T-helper 1 cell (primary cell): Measurements from ENCODE around the gene AK2.
A peak's percentile ranks its signal among the peaks of the same experiment; 100 is the strongest.
"Not testable (repeated sequence)": the region's sequence is repeated elsewhere in the genome, so short reads cannot be mapped to it uniquely, and the experiment has no call there.

Experiments
- DNase-seq, 5 donors: peaks; one replicate each; pipeline ENCODE4 v3.0.0-alpha.2; 2012 to 2020
- total RNA-seq, 4 donors: gene quantifications; one replicate each; lab custom pipeline; 2026; lab: John Stamatoyannopoulos, UW

AK2 gene
- total RNA-seq: 53.1 to 84.3 (median 76.5) reads per million in 4 donors

DNA sequence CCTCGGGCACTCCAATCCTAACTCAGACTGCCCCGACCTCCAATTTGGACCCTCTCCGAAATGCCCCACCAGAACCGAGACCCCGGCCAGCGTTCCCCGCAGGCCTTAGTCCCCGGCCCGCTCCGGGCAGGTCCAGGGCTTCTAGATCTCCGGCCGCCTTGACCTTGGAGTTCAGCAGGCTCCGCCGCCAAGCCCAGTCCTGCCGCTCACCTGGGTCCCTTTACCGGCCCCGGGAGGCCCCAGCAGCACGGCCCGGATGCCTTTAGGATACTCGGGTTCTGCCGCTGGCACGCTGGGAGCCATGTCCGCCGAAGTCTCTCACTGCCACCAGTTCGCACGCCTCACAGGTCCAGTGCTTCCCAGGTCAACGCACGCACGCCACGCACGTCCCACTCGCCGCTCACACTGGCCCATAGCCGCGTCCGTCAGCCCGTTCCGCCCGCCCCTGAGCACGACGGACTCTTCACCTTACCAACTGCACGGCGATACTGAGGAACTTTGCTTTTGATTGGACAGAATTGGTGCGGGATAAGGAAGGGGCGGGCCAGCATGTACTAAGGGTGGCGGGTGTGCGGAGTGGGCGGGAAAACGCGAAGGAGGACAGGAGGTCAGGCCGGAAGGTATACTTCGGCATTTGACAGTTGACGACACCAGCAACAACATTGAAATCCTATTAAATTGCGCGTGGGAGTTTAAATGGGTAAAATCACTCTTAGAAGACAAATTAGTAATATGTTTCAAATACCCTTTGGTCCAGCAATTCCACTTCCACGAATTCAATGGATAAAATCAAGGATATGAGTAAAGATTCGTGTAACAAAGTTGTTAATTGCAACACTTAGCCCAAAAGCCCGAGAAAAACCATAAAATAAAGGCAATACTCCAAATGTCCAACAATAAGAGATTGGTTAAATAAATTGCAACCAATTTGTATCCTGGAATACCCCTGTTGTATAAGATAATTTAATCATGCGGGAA is at the start of gene AK2:
Gene AK2 (minus strand): TSS at position 358 of the 978 bp plus-strand sequence. CDS start 55 bp downstream, at position 303.
- peak; percentile 71 to 98 (median 79) for DNase-seq

DNA sequence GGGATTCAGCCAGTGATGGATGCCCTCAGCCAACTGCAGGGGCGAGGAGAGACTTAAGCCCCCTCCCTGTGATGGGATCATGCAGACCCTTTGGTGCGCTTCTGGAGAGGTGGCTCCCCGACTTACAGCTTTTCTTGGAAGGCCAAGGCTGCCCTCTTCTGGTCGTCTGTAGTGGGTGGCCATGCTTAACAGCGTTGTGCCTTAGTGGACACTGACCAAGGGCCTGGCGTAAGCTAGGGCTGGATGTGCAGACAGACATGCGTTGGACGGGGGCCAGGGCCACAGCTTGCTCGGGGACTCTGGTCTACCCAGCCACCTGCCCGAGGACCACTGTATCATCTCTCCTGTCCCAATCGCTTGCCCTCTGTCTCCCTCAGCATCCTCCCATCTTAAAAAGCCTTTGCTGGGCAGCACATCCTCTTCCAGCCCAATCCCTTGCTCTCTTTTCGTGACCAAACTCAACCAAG is 49.7 kb upstream of the AK2 start:
- peak in 1 of 5 donors; percentile 33 for DNase-seq

DNA sequence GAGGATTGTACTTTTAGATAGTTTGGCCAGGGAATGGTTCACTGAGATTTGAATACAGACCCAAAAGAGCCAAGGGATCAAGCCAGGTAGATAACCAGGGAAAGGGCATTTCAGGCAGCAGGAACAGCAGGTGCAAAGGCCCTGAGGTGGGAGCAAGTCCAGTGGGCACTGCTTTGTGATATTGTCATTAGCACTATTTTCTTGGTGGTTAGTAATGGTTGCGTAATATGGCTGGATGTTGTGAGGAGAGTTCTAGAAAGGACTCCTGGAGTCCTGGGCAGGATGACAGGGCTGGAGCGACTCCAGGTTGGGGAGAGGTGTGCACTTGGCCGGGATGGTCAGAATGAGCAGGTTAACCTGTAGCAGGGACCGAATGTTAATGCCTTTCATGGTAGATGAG is 48.6 kb upstream of the AK2 start:
- no peak for DNase-seq

DNA sequence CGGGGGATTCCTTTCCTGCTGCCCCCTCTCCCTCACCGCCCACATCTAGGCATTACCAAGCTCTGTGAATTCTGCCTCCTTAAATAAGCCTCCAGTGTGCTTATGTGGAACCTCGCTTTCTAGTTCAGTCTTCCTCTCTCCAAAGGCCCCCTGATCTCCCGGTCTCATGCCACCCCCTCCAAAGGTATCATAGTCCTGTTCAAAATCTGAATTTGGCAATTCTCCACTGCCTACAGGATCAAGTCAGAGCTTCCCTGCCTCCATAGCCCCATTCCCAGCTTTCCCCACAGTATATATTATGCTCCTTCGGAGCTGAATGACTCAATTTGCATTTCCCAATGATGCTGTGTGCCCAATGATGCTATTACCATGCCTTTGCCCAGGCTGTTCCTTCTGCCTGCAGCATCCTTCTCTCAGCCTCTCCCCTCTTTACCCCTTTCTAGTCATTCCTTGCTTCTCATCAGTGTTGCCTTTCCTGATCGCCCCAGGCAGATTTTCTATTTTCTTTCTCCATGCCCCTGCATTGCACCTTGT is 46.0 kb upstream of the AK2 start:
- DNase-seq: no peak

DNA sequence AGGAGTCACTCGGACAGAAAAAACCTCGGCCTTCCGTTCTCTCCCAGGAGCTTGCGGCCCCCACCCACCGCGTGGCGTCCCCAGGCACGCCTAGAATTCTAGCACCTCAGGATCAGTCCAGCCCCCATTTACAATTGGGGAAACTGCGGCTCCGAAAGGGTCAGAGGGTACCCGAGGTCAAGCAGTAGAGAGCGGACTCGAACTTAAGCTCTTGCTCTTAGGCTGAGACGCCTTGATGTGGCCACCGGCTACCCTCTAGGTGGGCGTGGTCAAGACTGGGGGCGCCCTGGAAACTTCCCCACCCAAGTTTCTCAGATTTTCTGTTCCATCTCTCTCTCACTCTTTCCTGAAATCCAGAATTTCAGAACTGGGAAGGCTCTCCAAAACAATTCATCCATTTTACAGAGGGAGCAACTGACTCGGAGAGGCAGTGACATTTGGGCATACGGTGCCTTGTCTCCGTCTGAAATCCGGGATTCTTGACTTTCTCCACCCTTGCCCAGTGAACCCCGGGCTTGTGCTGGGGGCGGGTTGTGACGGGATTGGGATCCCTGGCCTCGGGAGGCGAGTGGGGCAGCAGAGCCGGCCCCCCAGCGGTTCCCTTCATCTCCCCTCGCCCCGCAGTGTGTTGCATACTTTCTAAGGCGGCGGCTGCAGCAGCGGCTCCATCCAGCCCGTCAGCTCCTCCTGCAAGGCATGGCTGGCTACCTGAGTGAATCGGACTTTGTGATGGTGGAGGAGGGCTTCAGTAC is 45.0 kb upstream of the AK2 start:
- DNase-seq: peak in 1 of 5 donors; percentile 13

DNA sequence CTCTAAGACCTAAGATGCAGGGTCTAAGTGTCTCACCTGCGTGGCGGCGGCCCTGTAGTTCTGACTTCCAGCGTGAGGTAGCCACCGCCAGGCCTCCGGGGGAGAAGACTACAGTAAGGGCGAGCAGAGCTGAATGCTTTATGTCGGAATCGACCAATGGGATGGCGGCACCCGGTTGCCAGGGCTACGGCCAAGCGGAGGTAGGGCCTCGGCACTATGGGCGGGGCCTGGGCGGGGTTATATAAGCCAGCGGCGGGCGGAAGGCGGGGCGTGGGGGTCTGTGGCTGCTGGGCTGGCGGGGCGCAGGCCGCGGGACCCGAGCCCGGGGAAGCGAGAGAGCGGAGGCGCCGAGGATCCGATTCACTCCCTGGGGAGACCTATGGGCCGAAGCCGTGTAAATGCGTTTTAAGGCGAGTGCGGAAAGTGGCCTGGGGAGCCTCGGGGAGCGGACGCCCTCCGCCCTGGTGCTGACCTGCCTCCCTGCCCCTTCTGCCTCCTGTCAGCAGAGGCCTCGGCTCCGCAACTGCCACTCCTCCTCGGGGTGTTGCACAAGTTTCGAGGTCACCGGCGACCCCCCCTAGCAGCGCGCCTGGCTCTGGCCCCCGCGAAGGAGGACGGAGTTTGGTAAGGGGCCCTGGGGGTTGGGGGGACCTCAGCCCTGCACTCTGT is 44.3 kb upstream of the AK2 start, which contains the start of gene AZIN2:
Gene AZIN2 (plus strand): TSS at position 269 of the 669 bp plus-strand sequence. CDS start 1,097 bp downstream, outside the sequence.
- DNase-seq: peak; percentile 90 to 99 (median 95)

DNA sequence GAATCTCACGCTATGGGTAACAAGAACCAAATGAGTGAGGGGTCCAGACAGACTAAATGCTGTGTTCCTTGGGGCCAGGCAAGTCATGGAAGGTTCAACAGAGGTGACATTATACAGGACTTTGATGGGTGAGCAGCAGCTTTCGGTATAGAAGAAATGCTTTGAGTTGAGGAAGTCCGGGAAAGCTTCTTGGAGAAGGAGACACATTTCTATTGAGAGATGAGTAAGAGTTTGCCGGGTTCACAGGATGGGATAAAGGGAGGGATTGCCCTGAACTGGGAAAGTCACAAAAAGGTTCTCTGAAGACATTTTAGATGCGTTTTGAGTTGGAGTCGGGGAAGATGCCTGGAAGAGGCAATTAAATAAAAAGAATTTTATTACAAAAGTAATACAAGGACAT is 43.7 kb upstream of the AK2 start:
- no peak for DNase-seq

DNA sequence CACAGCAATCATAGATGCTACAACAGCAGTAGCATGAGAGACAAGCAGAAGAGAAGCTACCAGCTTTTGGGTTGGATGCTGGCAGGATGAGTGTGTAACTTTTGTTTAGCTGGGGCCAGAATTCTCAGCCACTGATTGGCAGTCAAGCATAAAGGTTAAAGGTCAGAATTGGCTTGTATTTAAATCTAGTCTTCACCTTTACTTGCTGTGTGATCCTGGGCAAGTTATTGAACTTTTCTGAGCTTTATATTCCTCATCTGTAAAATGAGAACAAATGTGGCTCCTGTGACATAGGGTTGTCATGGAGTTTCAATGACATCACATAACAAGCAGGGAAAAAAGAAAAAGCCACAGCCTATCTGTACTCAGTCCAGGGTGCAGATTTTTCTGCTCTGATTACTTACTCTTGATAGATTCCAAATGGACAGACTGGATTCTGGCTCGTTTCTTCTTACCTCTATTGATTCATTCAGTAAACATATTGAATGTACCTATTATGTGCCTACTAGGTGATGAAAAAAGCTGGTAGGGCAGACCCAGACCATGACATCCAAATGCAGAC is 41.4 kb upstream of the AK2 start:
- no peak for DNase-seq

DNA sequence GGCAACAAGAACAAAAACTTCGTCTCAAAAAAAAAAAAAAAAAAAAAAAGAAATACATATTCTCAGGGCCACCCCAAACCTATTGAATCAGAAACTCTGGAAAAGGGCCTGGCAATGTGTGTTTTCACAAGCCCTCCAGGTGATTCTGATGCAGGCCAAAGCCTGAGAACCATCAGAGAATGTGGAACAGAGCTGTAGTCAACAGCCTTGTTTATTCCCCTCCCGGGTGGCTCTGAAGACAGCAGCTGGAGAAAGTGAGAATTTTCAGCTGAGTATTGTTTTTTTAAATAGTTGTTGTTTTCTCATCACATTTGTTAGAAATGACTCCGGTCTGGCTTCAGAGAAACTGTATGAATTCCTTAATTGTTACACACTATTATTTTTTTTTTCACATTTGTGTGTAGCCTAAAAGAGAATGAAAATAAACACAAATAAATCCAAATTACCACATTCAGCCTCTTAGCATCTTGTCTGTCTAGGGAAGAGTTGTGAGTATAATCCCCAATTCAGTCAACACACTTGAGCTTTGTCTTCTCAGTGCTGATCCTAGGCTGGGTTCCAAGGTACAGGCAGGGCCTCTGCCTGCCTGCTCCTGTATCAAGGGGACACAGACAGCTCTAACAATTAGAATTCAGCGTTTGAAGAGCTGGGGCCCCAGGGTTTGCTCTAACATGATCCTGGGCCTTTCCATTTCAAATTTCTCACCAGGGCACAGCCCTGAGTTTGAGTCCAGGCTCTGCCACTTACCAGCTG is 37.7 kb upstream of the AK2 start:
- no peak for DNase-seq

DNA sequence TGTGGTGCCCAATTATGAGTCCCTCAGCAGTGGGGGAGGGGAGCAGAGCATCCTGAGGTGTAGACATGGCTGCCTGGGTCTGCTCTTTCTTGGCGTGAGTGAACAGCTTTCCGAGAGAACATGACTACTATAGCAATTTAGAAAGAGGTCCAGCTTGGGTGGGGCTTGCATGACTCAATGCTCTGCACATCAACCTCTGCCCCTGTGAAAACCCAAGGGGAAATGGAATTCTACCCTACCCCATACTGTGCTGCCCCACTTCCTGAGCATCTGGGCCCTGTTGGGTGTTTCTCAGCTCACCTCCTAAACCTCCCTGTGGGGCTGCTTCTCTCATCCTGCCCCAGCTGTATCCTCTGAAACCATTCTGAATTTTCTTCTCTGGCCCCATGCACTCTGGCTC is 36.0 kb upstream of the AK2 start:
- no peak for DNase-seq

DNA sequence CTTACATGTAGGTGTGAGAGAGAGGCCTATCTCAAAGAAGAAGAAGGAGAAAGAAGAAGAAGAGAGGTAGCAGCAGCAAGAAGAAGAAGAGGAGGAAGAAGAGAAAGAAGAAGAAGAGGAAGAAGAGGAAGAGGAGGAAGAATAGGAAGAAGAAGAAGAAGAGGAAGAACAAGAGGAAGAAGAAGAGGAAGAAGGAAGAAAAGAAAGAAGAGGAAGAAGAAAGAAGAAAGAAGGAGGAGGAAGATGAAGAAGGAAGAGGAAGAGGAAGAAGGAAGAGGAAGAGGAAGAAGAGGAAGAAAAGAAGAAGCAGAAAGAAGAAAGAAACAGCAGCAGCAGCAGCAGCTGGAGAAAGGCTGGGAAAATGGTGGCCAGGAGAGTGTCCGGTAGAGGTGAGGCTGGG is 33.9 kb upstream of the AK2 start:
- no peak for DNase-seq

DNA sequence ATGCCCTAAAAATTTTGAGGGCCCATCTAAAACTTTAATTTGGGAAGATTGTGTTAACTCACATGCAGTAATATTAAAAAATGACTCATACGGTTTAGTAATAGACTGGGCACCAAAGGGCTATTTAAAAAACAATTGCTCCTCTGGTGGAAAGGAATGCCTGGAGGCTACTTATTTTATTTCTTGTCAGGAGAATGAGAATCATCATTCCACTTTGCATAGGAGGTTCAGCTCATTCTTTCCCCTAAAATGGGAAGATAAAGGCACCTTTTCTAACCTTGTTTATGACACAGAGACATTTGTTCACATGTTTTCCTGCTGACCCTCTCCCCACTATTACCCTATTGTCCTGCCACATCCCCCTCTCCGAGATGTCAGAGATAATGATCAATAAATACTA is 31.4 kb upstream of the AK2 start:
- not testable (repeated sequence) for DNase-seq

DNA sequence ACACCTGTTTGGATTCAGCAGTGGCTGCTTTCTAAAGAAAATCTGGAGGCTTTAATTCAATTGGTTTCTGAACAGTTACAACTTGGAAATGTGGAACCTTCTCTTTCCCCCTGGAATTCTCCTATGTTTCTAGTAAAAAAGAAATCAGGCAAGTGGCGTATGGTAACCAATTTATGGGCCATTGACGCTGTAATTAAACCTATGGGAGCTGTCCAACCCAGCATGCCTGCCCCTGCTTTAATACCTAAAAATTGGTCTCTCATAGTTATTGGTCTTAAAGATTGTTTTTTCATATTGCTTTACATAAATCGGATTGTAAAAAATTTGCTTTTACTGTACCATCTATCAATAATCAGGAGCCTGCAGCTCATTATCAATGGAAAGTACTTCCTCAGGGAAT is 29.8 kb upstream of the AK2 start:
- DNase-seq: not testable (repeated sequence)

DNA sequence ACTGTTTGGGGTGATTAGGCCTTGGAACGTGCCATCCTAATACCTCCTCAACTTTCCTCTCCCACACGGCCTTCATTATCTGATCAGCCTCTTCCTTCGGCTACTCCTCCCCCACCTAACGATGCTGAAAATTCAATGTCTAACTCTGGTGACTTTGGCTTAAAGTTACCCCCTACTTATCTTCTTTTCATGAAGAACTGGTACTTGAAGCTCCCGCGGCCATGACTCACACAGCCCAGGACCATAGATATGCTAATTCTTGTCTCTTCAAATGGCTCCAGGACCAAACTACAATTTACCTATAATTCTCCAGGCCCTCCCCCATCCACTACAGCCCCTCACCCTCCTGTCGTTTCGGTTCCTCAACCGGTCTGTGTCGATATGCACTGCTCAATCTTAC is 28.6 kb upstream of the AK2 start:
- no peak for DNase-seq

DNA sequence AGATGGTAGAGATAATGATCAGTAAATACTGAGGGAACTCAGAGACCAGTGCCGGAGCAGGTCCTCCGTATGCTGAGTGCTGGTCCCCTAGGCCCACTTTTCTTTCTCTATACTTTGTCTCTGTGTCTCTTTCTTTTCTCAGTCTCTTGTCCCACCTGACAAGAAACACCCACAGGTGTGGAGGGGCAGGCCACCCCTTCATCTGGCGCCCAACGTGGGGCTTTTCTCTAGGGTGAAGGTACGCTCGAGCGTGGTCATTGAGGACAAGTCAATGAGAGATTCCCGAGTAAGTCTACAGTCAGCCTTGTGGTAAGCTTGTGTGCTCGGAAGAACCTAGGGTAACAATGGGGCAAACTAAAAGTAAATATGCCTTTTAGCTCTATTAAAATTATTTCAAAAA is 27.6 kb upstream of the AK2 start:
- DNase-seq: not testable (repeated sequence)

DNA sequence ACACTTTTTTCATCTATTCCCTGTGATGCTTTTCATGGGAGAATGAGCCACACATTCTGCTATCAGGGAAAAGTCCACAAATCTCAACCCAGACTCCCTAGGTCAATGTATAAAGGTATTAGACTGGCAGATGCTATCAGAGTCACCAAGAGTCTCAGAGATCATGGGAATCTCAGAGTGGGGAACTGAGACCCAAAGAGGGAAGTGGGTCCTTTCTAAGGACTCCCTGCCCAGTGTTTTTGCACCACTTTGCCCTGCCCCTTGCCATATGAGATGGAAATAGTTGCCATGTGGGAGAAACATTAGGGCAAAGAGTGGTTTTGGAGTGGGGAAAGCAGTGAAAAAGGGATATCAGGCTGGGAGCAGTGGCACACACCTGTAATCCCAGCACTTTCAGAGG is 25.2 kb upstream of the AK2 start:
- DNase-seq: no peak

DNA sequence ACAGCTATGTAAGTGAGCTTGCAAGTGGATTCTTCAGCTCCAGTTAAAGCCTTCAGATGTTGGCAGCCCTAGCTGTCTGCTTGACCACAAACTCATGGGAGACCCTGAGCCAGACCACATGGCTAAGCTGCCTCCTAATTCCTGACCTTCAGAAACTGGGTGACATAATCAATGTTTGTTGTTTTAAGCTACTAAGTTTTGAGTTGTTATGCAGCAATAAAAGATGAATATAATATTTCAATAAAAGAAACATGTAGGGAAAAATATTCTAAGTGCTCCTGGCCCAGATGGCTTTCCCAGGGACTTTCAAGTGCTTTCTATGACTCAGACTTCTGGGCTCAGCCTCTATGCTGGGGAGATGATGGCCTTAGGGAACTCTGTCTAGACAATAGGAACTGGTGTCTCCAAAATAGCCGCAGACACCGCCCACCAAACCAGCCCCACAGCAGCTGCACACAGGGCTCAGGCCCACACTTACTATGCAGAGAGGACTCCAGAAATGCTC is 23.9 kb upstream of the AK2 start:
- no peak for DNase-seq

DNA sequence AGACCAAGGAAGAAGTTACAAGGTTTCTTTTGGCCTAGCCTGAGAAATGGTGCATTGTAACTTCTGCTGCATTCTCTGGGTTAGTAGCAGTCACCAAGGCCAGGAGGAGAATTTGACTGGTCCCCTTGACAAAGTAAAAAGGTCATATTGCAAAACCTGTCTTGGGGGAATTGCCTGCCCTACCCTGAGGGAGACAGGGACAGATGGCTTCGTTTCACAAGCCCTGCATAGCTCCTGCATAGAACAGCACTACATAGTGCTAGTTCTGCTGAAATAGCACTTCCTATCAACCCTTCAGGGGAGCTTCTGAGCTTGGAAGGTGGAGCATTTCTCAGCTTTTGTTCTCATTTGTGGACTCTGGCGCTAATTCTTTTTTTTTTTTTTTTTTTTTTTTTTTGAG is 20.4 kb upstream of the AK2 start:
- no peak for DNase-seq

DNA sequence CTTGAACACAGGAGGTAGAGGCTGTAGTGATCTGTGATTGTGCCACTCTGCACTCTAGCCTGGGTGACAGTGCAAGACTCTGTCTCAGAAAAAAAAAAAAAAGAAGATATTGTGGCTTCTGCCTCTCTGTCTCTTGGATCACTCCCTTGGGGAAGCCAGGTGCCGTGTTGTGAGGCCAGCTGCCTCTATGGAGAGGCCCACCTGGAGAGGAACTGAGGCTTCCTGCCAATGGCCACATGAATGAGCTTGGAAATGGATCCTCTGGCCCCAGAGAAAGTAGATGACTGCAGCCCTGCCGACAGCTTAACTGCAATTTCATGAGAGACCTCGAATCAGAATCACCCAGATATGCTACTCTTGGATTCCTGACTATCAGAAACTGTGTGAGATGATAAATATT is 19.7 kb upstream of the AK2 start:
- no peak for DNase-seq

DNA sequence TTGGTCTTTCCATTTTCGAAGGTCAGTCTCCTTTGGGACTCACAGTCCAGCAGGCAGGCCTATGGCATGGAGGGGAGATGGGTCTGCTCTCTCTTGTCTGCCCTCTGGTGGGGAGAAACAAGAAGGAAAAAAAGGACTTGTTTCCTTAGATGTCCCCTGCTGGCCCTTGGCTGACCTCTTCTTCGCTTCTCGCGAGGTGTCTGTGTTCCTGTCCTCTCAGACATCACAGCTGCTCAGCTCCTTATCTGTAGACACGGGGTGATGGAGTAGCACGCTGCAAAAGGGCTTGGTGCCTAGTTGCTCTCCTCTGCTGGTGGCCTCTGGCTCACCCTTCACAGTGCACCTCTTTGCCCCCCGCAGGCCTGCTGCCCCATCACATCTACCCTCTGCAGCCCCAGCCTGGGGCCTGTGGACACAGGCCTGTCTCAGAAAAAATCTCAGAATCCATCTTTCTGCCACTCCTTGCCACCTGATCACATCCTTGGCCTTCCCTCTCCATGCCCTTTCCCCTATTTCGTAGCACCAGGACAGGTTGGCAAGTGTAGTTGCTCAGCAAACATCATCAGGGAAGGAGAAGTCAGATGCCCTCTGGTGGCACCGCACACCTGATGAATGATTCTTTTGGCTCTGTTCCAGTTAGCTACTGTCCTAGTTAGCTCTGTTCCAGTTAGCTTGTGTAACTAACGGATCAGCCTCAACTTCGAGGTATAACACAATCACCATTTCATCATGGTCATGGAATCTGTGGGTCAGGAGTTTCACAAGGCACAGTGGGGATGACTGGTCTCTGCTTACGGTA is 18.7 kb upstream of the AK2 start:
- DNase-seq: peak in 1 of 5 donors; percentile 56
